DND-41 (cell line): Measurements from ENCODE around the gene PCDHB14.

Experiments used
- CTCF ChIP-seq: IDR thresholded peaks from 2 replicates; pipeline ENCODE4 v1.5.1; 2012; ENCODE audit warnings: borderline replicate concordance, low read length, moderate library complexity, mild to moderate bottlenecking; ENCODE audit not compliant: poor library complexity, severe bottlenecking; ENCODE audit errors: extremely low read depth
- EZH2 ChIP-seq: IDR thresholded peaks from 3 replicates; pipeline ENCODE4 v1.6.1; 2012; ENCODE audit warnings: borderline replicate concordance, low read depth, mild to moderate bottlenecking, moderate library complexity, low read length, inconsistent platforms; ENCODE audit not compliant: severe bottlenecking

GRCh38 chr5:141175933-141176332, 47.2 kb upstream of the PCDHB14 start:
- TF ChIP-seq CTCF (no peak), EZH2 (no peak)
